Measurements from ENCODE around the gene MON2. TPM values are rescaled to one million over a fixed set of nuclear protein-coding genes. Genes with fewer than 3 reads are reported as not detected.

MON2 gene
- total RNA-seq, 1 donor from 2014 or later: 17.2 TPM

- Histone ChIP-seq H3K27me3 (ENCODE audit: low read depth) (no peaks in the 10 kb centered on the region), H3K9me3 (replicated peaks) (no peaks in the 10 kb centered on the region), H3K4me3 (no peak overlapping the region), H3K27ac (replicated peaks) (no peak overlapping the region), H3K4me1 (peaks cover 5% of the 10 kb centered on the region), H3K36me3 (peaks cover 11% of the 10 kb centered on the region)
- no peak for DNase-seq
- TF ChIP-seq, protein P1, sequence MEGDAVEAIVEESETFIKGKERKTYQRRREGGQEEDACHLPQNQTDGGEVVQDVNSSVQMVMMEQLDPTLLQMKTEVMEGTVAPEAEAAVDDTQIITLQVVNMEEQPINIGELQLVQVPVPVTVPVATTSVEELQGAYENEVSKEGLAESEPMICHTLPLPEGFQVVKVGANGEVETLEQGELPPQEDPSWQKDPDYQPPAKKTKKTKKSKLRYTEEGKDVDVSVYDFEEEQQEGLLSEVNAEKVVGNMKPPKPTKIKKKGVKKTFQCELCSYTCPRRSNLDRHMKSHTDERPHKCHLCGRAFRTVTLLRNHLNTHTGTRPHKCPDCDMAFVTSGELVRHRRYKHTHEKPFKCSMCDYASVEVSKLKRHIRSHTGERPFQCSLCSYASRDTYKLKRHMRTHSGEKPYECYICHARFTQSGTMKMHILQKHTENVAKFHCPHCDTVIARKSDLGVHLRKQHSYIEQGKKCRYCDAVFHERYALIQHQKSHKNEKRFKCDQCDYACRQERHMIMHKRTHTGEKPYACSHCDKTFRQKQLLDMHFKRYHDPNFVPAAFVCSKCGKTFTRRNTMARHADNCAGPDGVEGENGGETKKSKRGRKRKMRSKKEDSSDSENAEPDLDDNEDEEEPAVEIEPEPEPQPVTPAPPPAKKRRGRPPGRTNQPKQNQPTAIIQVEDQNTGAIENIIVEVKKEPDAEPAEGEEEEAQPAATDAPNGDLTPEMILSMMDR (IDR thresholded peaks at IDR 0.05; ENCODE audit: borderline replicate concordance): no peak
- intact Hi-C loops (cut with micrococcal nuclease): no loop called here
Observed at GRCh38 chr12:62597253-62597652, 130.6 kb downstream of the MON2 start.

DNA sequence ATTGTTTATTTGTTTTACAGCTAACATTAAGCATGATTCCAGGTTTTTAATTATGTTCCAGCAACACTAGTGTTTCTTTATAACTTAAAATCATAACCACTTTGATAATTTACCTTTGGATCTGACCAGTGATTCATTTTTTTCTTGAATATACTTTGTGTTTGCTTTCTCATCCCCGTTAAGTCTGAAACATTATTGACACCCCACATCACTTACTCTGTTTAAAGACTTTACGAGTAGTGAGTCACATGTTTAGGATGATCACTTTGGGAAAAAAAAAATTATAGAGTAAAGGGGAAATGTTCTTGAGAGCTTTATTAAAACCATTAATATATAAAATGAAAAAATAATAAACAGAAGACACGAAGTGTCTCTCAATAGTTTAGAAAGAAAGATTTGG lies 132.2 kb downstream of the MON2 start:
- peaks cover 17% of the 10 kb centered on the region for H3K4me1 ChIP-seq
- no peak for DNase-seq
- TF ChIP-seq, protein P1 (IDR thresholded peaks at IDR 0.05; ENCODE audit: borderline replicate concordance): no peak
- no peak overlapping the region for H3K27ac ChIP-seq (replicated peaks)
- H3K9me3 ChIP-seq (replicated peaks): no peaks in the 10 kb centered on the region
- no peak overlapping the region for H3K4me3 ChIP-seq
- H3K36me3 ChIP-seq: no peaks in the 10 kb centered on the region
- intact Hi-C loops (cut with micrococcal nuclease): no loop called here
- H3K27me3 ChIP-seq (ENCODE audit: low read depth): no peaks in the 10 kb centered on the region

GRCh38 chr12:62599854-62600437 lies 133.3 kb downstream of the MON2 start:
- TF ChIP-seq, protein P1 (IDR thresholded peaks at IDR 0.05; ENCODE audit: borderline replicate concordance): no peak
- Histone ChIP-seq H3K27ac (replicated peaks) (no peak overlapping the region), H3K27me3 (ENCODE audit: low read depth) (no peaks in the 10 kb centered on the region), H3K36me3 (no peaks in the 10 kb centered on the region), H3K4me1 (peaks cover 28% of the 10 kb centered on the region), H3K4me3 (no peak overlapping the region), H3K9me3 (replicated peaks) (no peaks in the 10 kb centered on the region)
- no peak for DNase-seq
- intact Hi-C loops (cut with micrococcal nuclease): loop anchor here (5.0 kb wide), 1 partner anchor 192 kb away; no protein-coding TSS in a partner anchor

- Histone ChIP-seq H3K36me3 (no peaks in the 10 kb centered on the region), H3K27ac (replicated peaks) (peak overlapping the region; percentile 100), H3K4me3 (peak overlapping the region; percentile 86), H3K9me3 (replicated peaks) (no peaks in the 10 kb centered on the region), H3K4me1 (peaks cover 39% of the 10 kb centered on the region), H3K27me3 (ENCODE audit: low read depth) (no peaks in the 10 kb centered on the region)
- DNase-seq: no peak
- intact Hi-C loops (cut with micrococcal nuclease): loop anchor here (5.0 kb wide), 1 partner anchor 191 kb away; no protein-coding TSS in a partner anchor
- TF ChIP-seq, protein P1 (IDR thresholded peaks at IDR 0.05; ENCODE audit: borderline replicate concordance): no peak
Observed at GRCh38 chr12:62601765-62602164, 135.1 kb downstream of the MON2 start.

- H3K4me1 ChIP-seq: peaks cover 39% of the 10 kb centered on the region
- H3K36me3 ChIP-seq: no peaks in the 10 kb centered on the region
- peak; percentile 92 for DNase-seq
- H3K27me3 ChIP-seq (ENCODE audit: low read depth): no peaks in the 10 kb centered on the region
- peak overlapping the region; percentile 86 for H3K4me3 ChIP-seq
- TF ChIP-seq, protein P1 (IDR thresholded peaks at IDR 0.05; ENCODE audit: borderline replicate concordance): no peak
- intact Hi-C loops (cut with micrococcal nuclease): loop anchor here (5.0 kb wide), 1 partner anchor 190 kb away; no protein-coding TSS in a partner anchor
- peak overlapping the region; percentile 100 for H3K27ac ChIP-seq (replicated peaks)
- no peaks in the 10 kb centered on the region for H3K9me3 ChIP-seq (replicated peaks)
Observed at GRCh38 chr12:62602255-62603060, 135.8 kb downstream of the MON2 start.
